H1 (cell line): ENCODE measurements around the gene CREBL2. TPM values are rescaled to one million over a fixed set of nuclear protein-coding genes. Genes with fewer than 3 reads are reported as not detected.

ENCODE experiments used
- CTCF ChIA-PET: fragments of 300-600 bp; sonication (Branson Sonifier 250); formaldehyde crosslinking; loops from one replicate; lab custom pipeline; 2021; ENCODE audit not compliant: partially characterized antibody; lab: Charles Lee
- POLR2A ChIA-PET: fragments of 300-600 bp; sonication (Branson Sonifier 250); formaldehyde crosslinking; loops from one replicate; lab custom pipeline; 2021; ENCODE audit warnings: inconsistent platforms; ENCODE audit not compliant: partially characterized antibody; lab: Charles Lee
- DNase-seq, 2 experiments: peaks; one replicate each; pipeline versions ENCODE4 v3.0.0 to v3.0.0-alpha.2; 2010 to 2022; ENCODE audit warnings: low spot score in 2 of 2, low read depth in 1 of 2, mixed read lengths in 1 of 2
- FAIRE-seq: peaks from 2 replicates; lab custom pipeline; 2011; peaks lifted over from hg19 to GRCh38; lab: Jason Lieb, UNC
- H2AFZ ChIP-seq: 2 replicates; pipeline ENCODE4 v1.8.1; 2012; ENCODE audit warnings: low read length, inconsistent platforms
- H2AK5ac ChIP-seq: 2 replicates; pipeline ENCODE4 v1.6.1; 2013; ENCODE audit warnings: low read depth, low read length
- H2BK120ac ChIP-seq: replicated peaks from 2 replicates; pipeline ENCODE3; 2013; ENCODE audit warnings: low read depth, low read length, inconsistent platforms
- H2BK12ac ChIP-seq: 2 replicates; pipeline ENCODE4 v1.6.1; 2013; ENCODE audit warnings: low read depth, low read length
- H2BK15ac ChIP-seq: 2 replicates; pipeline ENCODE4 v1.6.1; 2013; ENCODE audit warnings: low read length
- H2BK20ac ChIP-seq: 2 replicates; pipeline ENCODE4 v1.6.1; 2013; ENCODE audit warnings: low read length
- H2BK5ac ChIP-seq: 2 replicates; pipeline ENCODE4 v1.6.1; 2013; ENCODE audit warnings: low read depth, low read length
- H3K14ac ChIP-seq: 2 replicates; pipeline ENCODE4 v1.6.1; 2013; ENCODE audit warnings: inconsistent platforms; ENCODE audit not compliant: insufficient read length
- H3K18ac ChIP-seq: 2 replicates; pipeline ENCODE4 v1.6.1; 2013; ENCODE audit warnings: low read length; ENCODE audit errors: extremely low read depth
- H3K23ac ChIP-seq: 2 replicates; pipeline ENCODE4 v1.6.1; 2013; ENCODE audit warnings: inconsistent platforms; ENCODE audit not compliant: insufficient read length
- H3K23me2 ChIP-seq: 2 replicates; pipeline ENCODE4 v1.6.1; 2013; ENCODE audit warnings: low read depth, low read length
- H3K27ac ChIP-seq: 2 replicates; pipeline ENCODE4 v1.6.1; 2011; ENCODE audit warnings: low read depth, low read length, inconsistent platforms
- H3K27me3 ChIP-seq, 4 experiments: replicated peaks in 1 of 4; 1 replicate in 1 of 4; 2 replicates in 3 of 4; pipeline versions ENCODE4 v1.6.1 to v1.8.1; 2011 to 2013; ENCODE audit warnings: low read length in 3 of 4, mild to moderate bottlenecking in 3 of 4, inconsistent platforms in 2 of 4, mixed read lengths in 2 of 4, moderate library complexity in 1 of 4; ENCODE audit not compliant: control insufficient read depth in 3 of 4, insufficient read depth in 3 of 4; ENCODE audit errors: extremely low read depth in 1 of 4
- H3K36me3 ChIP-seq, 4 experiments: 2 replicates each; pipeline versions ENCODE4 v1.6.1 to v1.8.1; 2011 to 2013; ENCODE audit warnings: mild to moderate bottlenecking in 4 of 4, low read length in 3 of 4, moderate library complexity in 2 of 4, control low read depth in 1 of 4, inconsistent platforms in 1 of 4; ENCODE audit not compliant: insufficient read depth in 4 of 4, control insufficient read depth in 2 of 4
- H3K4ac ChIP-seq: replicated peaks from 2 replicates; pipeline ENCODE3; 2013; ENCODE audit warnings: low read length, low read depth, mixed read lengths, inconsistent platforms; ENCODE audit not compliant: insufficient read length
- H3K4me1 ChIP-seq, 4 experiments: replicated peaks in 1 of 4; 1 replicate in 1 of 4; 2 replicates in 3 of 4; pipeline versions ENCODE4 v1.6.1 to v1.8.1; 2011 to 2013; ENCODE audit warnings: low read length in 3 of 4, inconsistent platforms in 2 of 4, mixed read lengths in 1 of 4; ENCODE audit not compliant: insufficient read depth in 4 of 4, control insufficient read depth in 3 of 4
- H3K4me2 ChIP-seq, 2 experiments: 2 replicates each; pipeline versions ENCODE4 v1.6.1 to v1.8.1; 2011 to 2013; ENCODE audit warnings: low read depth in 2 of 2, low read length in 2 of 2, control low read depth in 1 of 2, inconsistent platforms in 1 of 2, mild to moderate bottlenecking in 1 of 2; ENCODE audit not compliant: insufficient read depth in 1 of 2
- H3K4me3 ChIP-seq, 4 experiments: fragments of 200-600, 300-600 bp in 1 of 4; sonication (generic), shearing (Covaris generic), sonication (Bioruptor Twin) in 1 of 4; 2 replicates each; pipeline versions ENCODE4 v1.5.1 to v1.8.1; 2011 to 2016; ENCODE audit warnings: low read length in 4 of 4, low read depth in 3 of 4, control low read depth in 2 of 4, inconsistent platforms in 2 of 4, mild to moderate bottlenecking in 2 of 4, mixed read lengths in 1 of 4, moderate library complexity in 1 of 4; ENCODE audit not compliant: insufficient read depth in 2 of 4; ENCODE audit errors: extremely low read depth in 1 of 4
- H3K56ac ChIP-seq: replicated peaks from 2 replicates; pipeline ENCODE3; 2013; ENCODE audit warnings: low read depth, mild to moderate bottlenecking, mixed read lengths, low read length, inconsistent platforms; ENCODE audit not compliant: insufficient read length
- H3K79me1 ChIP-seq: 2 replicates; pipeline ENCODE4 v1.6.1; 2013; ENCODE audit warnings: low read depth, low read length, control low read depth
- H3K79me2 ChIP-seq, 2 experiments: 2 replicates each; pipeline versions ENCODE4 v1.6.1 to v1.8.1; 2012 to 2013; ENCODE audit warnings: low read length in 2 of 2, mild to moderate bottlenecking in 2 of 2, inconsistent platforms in 1 of 2; ENCODE audit not compliant: insufficient read depth in 2 of 2, control insufficient read depth in 1 of 2
- H3K9ac ChIP-seq, 4 experiments: replicated peaks in 1 of 4; 1 replicate in 1 of 4; 2 replicates in 3 of 4; pipeline versions ENCODE4 v1.6.1 to v1.8.1; 2011 to 2013; ENCODE audit warnings: low read depth in 3 of 4, low read length in 3 of 4, control low read depth in 2 of 4, mild to moderate bottlenecking in 2 of 4, moderate library complexity in 2 of 4, inconsistent platforms in 1 of 4; ENCODE audit errors: extremely low read depth in 1 of 4
- H3K9me3 ChIP-seq, 2 experiments: 2 replicates each; pipeline versions ENCODE4 v1.6.1 to v1.8.1; 2012 to 2013; ENCODE audit warnings: mild to moderate bottlenecking in 2 of 2, moderate library complexity in 2 of 2, control low read depth in 1 of 2, inconsistent platforms in 1 of 2, low read depth in 1 of 2, low read length in 1 of 2, mixed read lengths in 1 of 2; ENCODE audit not compliant: insufficient read depth in 2 of 2
- H4K20me1 ChIP-seq, 2 experiments: replicated peaks in 1 of 2; 2 replicates each; pipeline versions ENCODE3 to v1.8.1; 2011 to 2013; ENCODE audit warnings: inconsistent platforms in 2 of 2, low read length in 2 of 2, mild to moderate bottlenecking in 1 of 2; ENCODE audit not compliant: insufficient read depth in 2 of 2, control insufficient read depth in 1 of 2
- H4K5ac ChIP-seq: 2 replicates; pipeline ENCODE4 v1.6.1; 2013; ENCODE audit warnings: low read length, low read depth, mixed read lengths, inconsistent platforms; ENCODE audit not compliant: insufficient read length
- H4K8ac ChIP-seq: 2 replicates; pipeline ENCODE4 v1.8.0; 2013; ENCODE audit warnings: mild to moderate bottlenecking, moderate library complexity, low read length, inconsistent platforms; ENCODE audit not compliant: insufficient read depth; ENCODE audit errors: extremely low read depth
- H4K91ac ChIP-seq: replicated peaks from 2 replicates; pipeline ENCODE3; 2013; ENCODE audit warnings: low read length, mixed read lengths, inconsistent platforms; ENCODE audit not compliant: insufficient read length
- BACH1 ChIP-seq: IDR thresholded peaks from 2 replicates; pipeline ENCODE4 v1.6.1; 2012; ENCODE audit warnings: low read length, improper control_type of control experiment
- CHD2 ChIP-seq: IDR thresholded peaks from 2 replicates; pipeline ENCODE4 v1.6.1; 2012; ENCODE audit warnings: low read length, improper control_type of control experiment
- GABPA ChIP-seq: IDR thresholded peaks from 2 replicates; pipeline ENCODE4 v1.6.1; 2011; ENCODE audit warnings: mild to moderate bottlenecking, low read length, moderate library complexity, borderline replicate concordance; ENCODE audit not compliant: insufficient read depth
- POLR2A ChIP-seq, 2 experiments: IDR thresholded peaks; 1 replicate in 1 of 2; 2 replicates in 1 of 2; pipeline ENCODE4 v1.6.1; 2011; ENCODE audit warnings: low read depth in 2 of 2, low read length in 2 of 2, mild to moderate bottlenecking in 2 of 2; ENCODE audit errors: control extremely low read depth in 1 of 2
- POLR2AphosphoS5 ChIP-seq: IDR thresholded peaks from 2 replicates; pipeline ENCODE4 v1.6.1; 2011; ENCODE audit warnings: low read depth, low read length
- RFX5 ChIP-seq: IDR thresholded peaks from 2 replicates; pipeline ENCODE4 v1.6.1; 2011; ENCODE audit warnings: low read depth, low read length, improper control_type of control experiment, borderline replicate concordance
- SIN3A ChIP-seq, 2 experiments: IDR thresholded peaks in 1 of 2; conservative IDR thresholded peaks in 1 of 2; 2 replicates each; pipeline ENCODE4 v1.6.1; 2011 to 2012; ENCODE audit warnings: low read length in 2 of 2, improper control_type of control experiment in 1 of 2, low read depth in 1 of 2, mild to moderate bottlenecking in 1 of 2
- SIX5 ChIP-seq: IDR thresholded peaks from 2 replicates; pipeline ENCODE4 v1.6.1; 2011; ENCODE audit warnings: mild to moderate bottlenecking, low read depth, low read length
- SP4 ChIP-seq: IDR thresholded peaks from 2 replicates; pipeline ENCODE4 v1.6.1; 2012; ENCODE audit warnings: low read length, inconsistent platforms
- SRF ChIP-seq: IDR thresholded peaks from 2 replicates; pipeline ENCODE4 v1.6.1; 2011; ENCODE audit warnings: mild to moderate bottlenecking, low read depth, low read length, moderate library complexity
- SUZ12 ChIP-seq: fragments of 200-600 bp; sonication (generic); IDR thresholded peaks from 2 replicates; pipeline ENCODE4 v1.6.1; 2012; ENCODE audit warnings: mild to moderate bottlenecking, inconsistent platforms, low read length, moderate library complexity, mixed read lengths
- WGBS, 2 experiments: shearing (Covaris generic) in 1 of 2; methylation state at CpG; one replicate each; pipeline versions ENCODE4 v1.1.6 to v1.1.7; 2013 to 2015; ENCODE audit warnings: low lambda C conversion rate in 2 of 2, mixed read lengths in 2 of 2, inconsistent platforms in 1 of 2, low coverage in 1 of 2, missing lambda C conversion rate in 1 of 2; ENCODE audit not compliant: insufficient replicate concordance in 2 of 2, insufficient coverage in 1 of 2, insufficient read length in 1 of 2; ENCODE audit errors: extremely low coverage in 1 of 2, missing lambda C conversion rate in 1 of 2; 5-methylcytosine and 5-hydroxymethylcytosine counted together
- polyA plus RNA-seq, 7 experiments: library from polyadenylated mRNA; depleted of rRNA in 3 of 7; stranded (reverse) in 5 of 7; unstranded in 2 of 7; fragments of >200 nt in 5 of 7; fragments of 200-250 nt in 2 of 7; gene quantifications; 1 replicate in 5 of 7; 2 replicates in 1 of 7; 4 replicates in 1 of 7; pipeline versions ENCODE4 v1.2.1 to v1.2.3, GENCODE V29; 2011 to 2013; ENCODE audit warnings: missing spikeins in 2 of 7, mixed read lengths in 2 of 7
- total RNA-seq: library from RNA; stranded (reverse); fragmentation: NEBNext Ultra II Directional; extraction: Animal tissue kit (Norgen Biotek cat#: 25700); gene quantifications from 2 replicates; pipeline ENCODE4 v1.2.1, GENCODE V29; 2021
- TF ChIP-seq, protein P1 (sequence below): IDR thresholded peaks from 2 replicates; pipeline ENCODE4 v1.6.1; 2011; ENCODE audit warnings: low read length, improper control_type of control experiment

CREBL2 gene
- total and polyA plus RNA-seq, 2 of the 8 experiments (the other 6 are each of a cell fraction or from before 2014, with no cell fraction given): 9.8 to 18.3 TPM

DNA sequence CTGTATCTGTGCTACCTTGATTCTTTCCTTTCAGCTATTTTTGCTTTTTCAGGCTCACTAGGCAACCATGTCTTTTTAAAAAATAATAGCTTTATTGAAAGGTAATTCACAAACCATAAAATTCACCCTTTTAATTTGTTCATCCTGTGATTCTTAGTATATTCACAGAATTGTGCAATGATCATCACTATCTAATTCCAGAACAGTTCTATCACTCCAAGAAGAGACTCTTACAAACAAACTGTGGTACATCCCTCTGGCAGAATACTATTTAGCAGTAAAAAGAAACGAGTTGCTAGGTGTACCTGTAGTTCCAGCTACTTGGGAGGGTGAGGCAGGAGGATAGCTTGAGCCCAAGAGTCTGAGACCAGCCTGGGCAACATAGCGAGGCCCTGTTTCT is 14.8 kb downstream of the CREBL2 start:
- Histone ChIP-seq H3K9me3 (peaks cover 0 to 6% of the 10 kb centered on the region in 2 experiments; a peak in 1 of 4 replicates), H3K18ac (no peak overlapping the region), H3K27me3 (no peaks in the 10 kb centered on the region), H2BK120ac (no peak overlapping the region), H3K4me3 (no peak overlapping the region), H3K23ac (no peak overlapping the region), H3K79me1 (no peaks in the 10 kb centered on the region; the same call in none of the 2 replicates), H3K23me2 (no peaks in the 10 kb centered on the region), H4K8ac (no peak overlapping the region), H2AK5ac (no peak overlapping the region), H3K9ac (no peak overlapping the region), H3K14ac (no peak overlapping the region), H3K56ac (no peak overlapping the region), H4K20me1 (no peaks in the 10 kb centered on the region), H3K4me2 (no peak overlapping the region), H3K4me1 (peaks cover 0 to 4% (median 2%) of the 10 kb centered on the region in 4 experiments; a peak in 3 of 7 replicates), H2BK15ac (no peak overlapping the region), H2AFZ (no peak overlapping the region), H3K4ac (no peak overlapping the region), H3K79me2 (no peaks in the 10 kb centered on the region), H4K5ac (no peak overlapping the region), H2BK5ac (no peak overlapping the region), H4K91ac (no peak overlapping the region), H3K36me3 (no peaks in the 10 kb centered on the region), H2BK20ac (no peak overlapping the region), H2BK12ac (no peak overlapping the region), H3K27ac (no peak overlapping the region)
- ChIA-PET CTCF (interaction anchor here (0.6 kb wide), 1 partner anchor 249 kb away, joined by 3 read pairs; no protein-coding TSS in a partner anchor), POLR2A (no interaction called here)
- DNase-seq (no peak), FAIRE-seq (no peak)
- WGBS, 2 experiments: 91% methylated on average over 2 of the region's 2 CpGs; no CpG with 5 or more reads in 1 of the 2 experiments
- TF ChIP-seq SIX5 (no peak), BACH1 (no peak), RFX5 (no peak), SP4 (no peak), SIN3A (conservative IDR thresholded peaks at IDR 0.05 in 1 of 2, IDR thresholded peaks at IDR 0.05 in 1 of 2; ENCODE audit: low read depth in 1 of 2, low read length in 2 of 2) (no peak), CHD2 (no peak), SUZ12 (no peak), POLR2AphosphoS5 (no peak), SRF (no peak), POLR2A (IDR thresholded peaks at IDR 0.05; ENCODE audit: control extremely low read depth in 1 of 2, low read depth in 2 of 2, low read length in 2 of 2) (no peak), GABPA (no peak)
- TF ChIP-seq, protein P1, sequence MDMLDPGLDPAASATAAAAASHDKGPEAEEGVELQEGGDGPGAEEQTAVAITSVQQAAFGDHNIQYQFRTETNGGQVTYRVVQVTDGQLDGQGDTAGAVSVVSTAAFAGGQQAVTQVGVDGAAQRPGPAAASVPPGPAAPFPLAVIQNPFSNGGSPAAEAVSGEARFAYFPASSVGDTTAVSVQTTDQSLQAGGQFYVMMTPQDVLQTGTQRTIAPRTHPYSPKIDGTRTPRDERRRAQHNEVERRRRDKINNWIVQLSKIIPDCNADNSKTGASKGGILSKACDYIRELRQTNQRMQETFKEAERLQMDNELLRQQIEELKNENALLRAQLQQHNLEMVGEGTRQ: no peak
